Hepatocyte (in vitro differentiated cells): ENCODE measurements around the gene CFAP54. TPM values are rescaled to one million over a fixed set of nuclear protein-coding genes. Genes with fewer than 3 reads are reported as not detected.
A peak's percentile ranks its signal among the peaks of the same experiment; 100 is the strongest.
"Not testable (repeated sequence)": the region's sequence is repeated elsewhere in the genome, so short reads cannot be mapped to it uniquely, and the experiment has no call there.

ENCODE experiments used
- DNase-seq: peaks from one replicate; pipeline ENCODE4 v3.0.0-alpha.2; 2016; ENCODE audit warnings: low spot score
- H2AFZ ChIP-seq: fragments of 200-600 bp; sonication (generic); 2 replicates; pipeline ENCODE4 v1.6.0; 2016; ENCODE audit warnings: antibody characterized with exemption, mild to moderate bottlenecking
- H3K27ac ChIP-seq: fragments of 200-600 bp; sonication (generic); 2 replicates; pipeline ENCODE4 v1.5.1; 2016; ENCODE audit warnings: mild to moderate bottlenecking
- H3K27me3 ChIP-seq: fragments of 200-600 bp; sonication (generic); 2 replicates; pipeline ENCODE4 v1.6.1; 2016
- H3K36me3 ChIP-seq: fragments of 200-600 bp; sonication (generic); replicated peaks from 2 replicates; pipeline ENCODE4 v1.5.1; 2016; ENCODE audit warnings: low read depth; ENCODE audit not compliant: insufficient read depth
- H3K4me1 ChIP-seq: fragments of 200-600 bp; sonication (generic); 2 replicates; pipeline ENCODE4 v1.5.1; 2016; ENCODE audit warnings: mild to moderate bottlenecking, moderate library complexity; ENCODE audit not compliant: insufficient read depth
- H3K4me2 ChIP-seq: fragments of 200-600 bp; sonication (generic); 2 replicates; pipeline ENCODE4 v1.6.0; 2016
- H3K4me3 ChIP-seq: fragments of 200-600 bp; sonication (generic); 2 replicates; pipeline ENCODE4 v1.5.1; 2016; ENCODE audit warnings: mild to moderate bottlenecking
- H3K79me2 ChIP-seq: fragments of 200-600 bp; sonication (generic); 2 replicates; pipeline ENCODE4 v1.6.0; 2017; ENCODE audit warnings: mild to moderate bottlenecking
- H3K9me2 ChIP-seq: fragments of 200-600 bp; sonication (generic); replicated peaks from 2 replicates; pipeline ENCODE4 v1.6.0; 2017; ENCODE audit warnings: mild to moderate bottlenecking; ENCODE audit not compliant: insufficient read depth
- H3K9me3 ChIP-seq: fragments of 200-600 bp; sonication (generic); 2 replicates; pipeline ENCODE4 v1.5.1; 2016; ENCODE audit warnings: low read depth, mild to moderate bottlenecking
- H4K20me1 ChIP-seq: fragments of 200-600 bp; sonication (generic); 2 replicates; pipeline ENCODE4 v1.6.0; 2016; ENCODE audit warnings: mild to moderate bottlenecking; ENCODE audit not compliant: insufficient read depth, poor library complexity, severe bottlenecking
- EZH2 ChIP-seq: fragments of 200-600 bp; sonication (generic); IDR thresholded peaks from 2 replicates; pipeline ENCODE4 v1.6.1; 2016; ENCODE audit warnings: antibody characterized with exemption, mild to moderate bottlenecking, borderline replicate concordance
- EZH2phosphoT487 ChIP-seq: fragments of 200-600 bp; sonication (generic); IDR thresholded peaks from one replicate; pipeline ENCODE4 v1.6.1; 2018; ENCODE audit warnings: antibody characterized with exemption, mild to moderate bottlenecking, low read depth, moderate library complexity; ENCODE audit not compliant: unreplicated experiment, severe bottlenecking
- WGBS: methylation state at CpG from one replicate; pipeline ENCODE4 v1.1.6; 2016; ENCODE audit warnings: low lambda C conversion rate; ENCODE audit errors: missing lambda C conversion rate; 5-methylcytosine and 5-hydroxymethylcytosine counted together
- polyA plus RNA-seq: library from polyadenylated mRNA; unstranded; fragments of >200 nt; fragmentation: Nextera tagmentation; extraction: Ambion mirVana; gene quantifications from 2 replicates; pipeline ENCODE4 v1.2.1, GENCODE V29; 2016
- total RNA-seq: library from RNA; depleted of rRNA; stranded (reverse); fragments of >200 nt; gene quantifications from 2 replicates; pipeline ENCODE4 v1.2.3, GENCODE V29; 2014
- TF ChIP-seq, protein P1 (sequence below): fragments of 200-600 bp; sonication (generic); IDR thresholded peaks from 2 replicates; pipeline ENCODE4 v1.5.1; 2016; ENCODE audit warnings: antibody characterized with exemption, mild to moderate bottlenecking; ENCODE audit not compliant: poor library complexity

CFAP54 gene
- total and polyA plus RNA-seq, 2 experiments from 2014 or later: 0.64 to 0.67 TPM

DNA sequence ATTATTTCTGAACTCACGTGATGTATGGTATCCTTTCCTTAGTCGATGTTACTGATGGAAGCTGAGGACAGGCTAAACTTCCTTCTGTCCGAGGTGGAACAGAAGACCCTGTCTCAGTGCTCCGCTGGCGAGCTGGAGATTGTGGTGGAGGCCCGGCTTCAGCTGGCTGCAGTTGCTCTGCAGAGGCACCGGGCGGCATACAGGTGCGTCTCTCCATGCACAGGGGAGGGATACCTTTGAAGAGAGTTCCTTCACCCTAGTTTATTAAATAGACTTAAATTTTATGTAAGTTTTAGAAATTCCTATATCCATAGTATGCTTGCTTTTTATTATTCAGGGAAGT, 231.0 kb downstream of the CFAP54 start:
- no peak overlapping the region for H3K4me3 ChIP-seq
- no peak overlapping the region for H3K27ac ChIP-seq
- WGBS: 83% methylated on average over 9 of the region's 9 CpGs

GRCh38 chr12:96729466-96729865, 240.1 kb downstream of the CFAP54 start:
- H3K9me3 ChIP-seq, H3K4me1 ChIP-seq, H3K4me2 ChIP-seq, H3K4me3 ChIP-seq, H4K20me1 ChIP-seq, H3K9me2 ChIP-seq, H3K36me3 ChIP-seq, H3K27ac ChIP-seq, H2AFZ ChIP-seq, H3K79me2 ChIP-seq, DNase-seq, H3K27me3 ChIP-seq: not testable (repeated sequence)
- WGBS: 95% methylated on average over 20 of the region's 23 CpGs

More for the DNA sequence above, 231.0 kb downstream of the CFAP54 start:
- Histone ChIP-seq H3K79me2 (no peaks in the 10 kb centered on the region), H3K9me3 (no peaks in the 10 kb centered on the region), H3K4me1 (no peaks in the 10 kb centered on the region), H4K20me1 (no peaks in the 10 kb centered on the region), H2AFZ (peak overlapping the region; percentile 80), H3K36me3 (no peaks in the 10 kb centered on the region), H3K27me3 (no peaks in the 10 kb centered on the region), H3K4me2 (peak overlapping the region; percentile 69), H3K9me2 (no peaks in the 10 kb centered on the region)
- DNase-seq: peak; percentile 20
- TF ChIP-seq, protein P1, sequence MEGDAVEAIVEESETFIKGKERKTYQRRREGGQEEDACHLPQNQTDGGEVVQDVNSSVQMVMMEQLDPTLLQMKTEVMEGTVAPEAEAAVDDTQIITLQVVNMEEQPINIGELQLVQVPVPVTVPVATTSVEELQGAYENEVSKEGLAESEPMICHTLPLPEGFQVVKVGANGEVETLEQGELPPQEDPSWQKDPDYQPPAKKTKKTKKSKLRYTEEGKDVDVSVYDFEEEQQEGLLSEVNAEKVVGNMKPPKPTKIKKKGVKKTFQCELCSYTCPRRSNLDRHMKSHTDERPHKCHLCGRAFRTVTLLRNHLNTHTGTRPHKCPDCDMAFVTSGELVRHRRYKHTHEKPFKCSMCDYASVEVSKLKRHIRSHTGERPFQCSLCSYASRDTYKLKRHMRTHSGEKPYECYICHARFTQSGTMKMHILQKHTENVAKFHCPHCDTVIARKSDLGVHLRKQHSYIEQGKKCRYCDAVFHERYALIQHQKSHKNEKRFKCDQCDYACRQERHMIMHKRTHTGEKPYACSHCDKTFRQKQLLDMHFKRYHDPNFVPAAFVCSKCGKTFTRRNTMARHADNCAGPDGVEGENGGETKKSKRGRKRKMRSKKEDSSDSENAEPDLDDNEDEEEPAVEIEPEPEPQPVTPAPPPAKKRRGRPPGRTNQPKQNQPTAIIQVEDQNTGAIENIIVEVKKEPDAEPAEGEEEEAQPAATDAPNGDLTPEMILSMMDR: no peak

- no peak overlapping the region for H3K27ac ChIP-seq
- H2AFZ ChIP-seq: no peak overlapping the region
- no peak for DNase-seq
- no peaks in the 10 kb centered on the region for H3K27me3 ChIP-seq
- no peak overlapping the region for H3K4me3 ChIP-seq
- H3K79me2 ChIP-seq: no peaks in the 10 kb centered on the region
- H3K36me3 ChIP-seq: no peaks in the 10 kb centered on the region
- no peak overlapping the region for H3K4me2 ChIP-seq
- no peaks in the 10 kb centered on the region for H3K9me2 ChIP-seq
- WGBS: 96% methylated on average over 2 of the region's 2 CpGs
- H4K20me1 ChIP-seq: no peaks in the 10 kb centered on the region
- H3K4me1 ChIP-seq: no peaks in the 10 kb centered on the region
- TF ChIP-seq, protein P1: no peak
- TF ChIP-seq EZH2phosphoT487 (no peak), EZH2 (no peak)
- H3K9me3 ChIP-seq: no peaks in the 10 kb centered on the region
Observed at GRCh38 chr12:96729886-96730285, 240.5 kb downstream of the CFAP54 start.

- WGBS: 86% methylated on average over 4 of the region's 4 CpGs
- no peak for TF ChIP-seq EZH2phosphoT487
- no peak for TF ChIP-seq EZH2
- no peak for DNase-seq
Observed at GRCh38 chr12:96743606-96744005, 254.2 kb downstream of the CFAP54 start.

DNA sequence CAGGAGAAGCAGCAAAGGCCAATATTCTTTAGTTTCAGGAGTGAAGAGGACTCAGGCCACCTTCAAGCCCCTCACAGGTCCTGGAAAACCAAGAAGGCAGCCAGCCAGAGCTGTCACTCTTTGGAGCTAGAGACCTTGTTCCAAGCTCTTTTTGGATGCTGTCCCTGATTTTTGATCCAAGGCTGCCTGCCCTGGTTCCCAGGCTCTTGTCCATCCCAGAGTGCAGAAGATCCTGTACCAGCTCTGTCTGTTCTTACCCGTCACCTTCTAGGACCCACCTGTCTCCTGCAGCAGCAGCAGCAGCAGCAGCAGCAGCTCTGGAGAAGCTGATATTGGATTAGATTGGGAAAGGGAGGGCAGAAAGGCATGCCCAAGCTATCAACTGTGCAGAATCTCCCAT, 260.6 kb downstream of the CFAP54 start:
- H3K4me2 ChIP-seq: no peak overlapping the region
- no peak overlapping the region for H2AFZ ChIP-seq
- no peaks in the 10 kb centered on the region for H4K20me1 ChIP-seq
- DNase-seq: no peak
- H3K9me3 ChIP-seq: no peaks in the 10 kb centered on the region
- no peak overlapping the region for H3K4me3 ChIP-seq
- H3K27ac ChIP-seq: no peak overlapping the region
- H3K36me3 ChIP-seq: no peaks in the 10 kb centered on the region
- H3K27me3 ChIP-seq: no peaks in the 10 kb centered on the region
- no peaks in the 10 kb centered on the region for H3K79me2 ChIP-seq
- H3K9me2 ChIP-seq: no peaks in the 10 kb centered on the region
- TF ChIP-seq, protein P1: no peak
- TF ChIP-seq EZH2 (no peak), EZH2phosphoT487 (no peak)
- 84% methylated on average over 1 of the region's 1 CpG for WGBS
- H3K4me1 ChIP-seq: no peaks in the 10 kb centered on the region

More at GRCh38 chr12:96743606-96744005, 254.2 kb downstream of the CFAP54 start:
- Histone ChIP-seq H3K4me2 (no peak overlapping the region), H4K20me1 (no peaks in the 10 kb centered on the region), H3K36me3 (no peaks in the 10 kb centered on the region), H3K4me3 (no peak overlapping the region), H3K79me2 (no peaks in the 10 kb centered on the region), H3K27ac (no peak overlapping the region), H3K9me2 (no peaks in the 10 kb centered on the region), H3K4me1 (no peaks in the 10 kb centered on the region), H3K27me3 (no peaks in the 10 kb centered on the region), H2AFZ (no peak overlapping the region), H3K9me3 (no peaks in the 10 kb centered on the region)
